ENCODE results near the gene ARHGAP8. TPM values are rescaled to one million over a fixed set of nuclear protein-coding genes. Genes with fewer than 3 reads are reported as not detected.
"Not testable (repeated sequence)": the region's sequence is repeated elsewhere in the genome, so short reads cannot be mapped to it uniquely, and the experiment has no call there.

ARHGAP8 gene
- total and polyA plus RNA-seq, 8 donors: 7.8 to 63.6 (median 11.3) TPM

- WGBS, 5 donors: 83 to 92% (median 89%) methylated on average over 21 to 23 of the region's 23 CpGs
Observed at GRCh38 chr22:44895296-44896055, 143.1 kb downstream of the ARHGAP8 start.

DNA sequence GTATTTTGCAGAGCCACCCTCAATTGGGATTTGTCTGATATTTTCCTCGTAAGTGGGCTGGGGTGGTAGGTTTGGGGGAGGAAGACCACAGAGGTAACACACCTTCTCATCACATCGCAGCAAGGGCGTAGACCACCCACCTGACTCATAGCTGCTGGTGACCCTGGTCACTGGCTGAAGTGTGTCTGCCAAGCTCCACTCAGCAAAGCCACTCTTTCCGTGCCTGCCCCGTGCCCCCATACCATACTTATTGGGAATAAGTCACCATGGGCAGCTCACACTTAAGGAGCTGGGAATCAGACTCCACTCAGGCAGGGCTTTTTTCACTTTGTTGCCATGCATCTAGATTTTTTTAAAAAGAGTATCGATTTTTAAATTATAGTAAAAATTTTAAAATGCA is 145.9 kb downstream of the ARHGAP8 start:
- H3K4me3 ChIP-seq: no peak overlapping the region
- peak in 1 of 2 donors; percentile 15 for DNase-seq
- peaks cover 18 to 32% (median 25%) of the 10 kb centered on the region in 4 donors for H3K9me3 ChIP-seq
- no peak overlapping the region for H3K27ac ChIP-seq
- intact Hi-C loops (cut with DNase I; ENCODE audit: low total_unique reads): no loop called here
- peaks cover 0 to 10% (median 0%) of the 10 kb centered on the region in 4 donors for H3K36me3 ChIP-seq
- TF ChIP-seq CTCF (IDR thresholded peaks at IDR 0.05): no peak
- TF ChIP-seq POLR2AphosphoS5 (IDR thresholded peaks at IDR 0.05): no peak
- no peak for TF ChIP-seq POLR2A (IDR thresholded peaks at IDR 0.05)
- no peak for TF ChIP-seq EP300 (IDR thresholded peaks at IDR 0.05)
- no peaks in the 10 kb centered on the region for H3K4me1 ChIP-seq
- WGBS, 5 donors: 88 to 97% (median 91%) methylated on average over 6 of the region's 6 CpGs
- no peaks in the 10 kb centered on the region for H3K27me3 ChIP-seq

More at GRCh38 chr22:44895296-44896055, 143.1 kb downstream of the ARHGAP8 start:
- Histone ChIP-seq H3K27me3 (no peaks in the 10 kb centered on the region), H3K4me1 (no peaks in the 10 kb centered on the region), H3K4me3 (no peak overlapping the region), H3K27ac (no peak overlapping the region), H3K36me3 (no peaks in the 10 kb centered on the region), H3K9me3 (peaks cover 0 to 8% (median 3%) of the 10 kb centered on the region in 4 donors)
- TF ChIP-seq EP300 (IDR thresholded peaks at IDR 0.05): no peak
- no peak for TF ChIP-seq POLR2AphosphoS5 (IDR thresholded peaks at IDR 0.05)
- DNase-seq: no peak
- intact Hi-C loops (cut with DNase I; ENCODE audit: low total_unique reads): no loop called here

DNA sequence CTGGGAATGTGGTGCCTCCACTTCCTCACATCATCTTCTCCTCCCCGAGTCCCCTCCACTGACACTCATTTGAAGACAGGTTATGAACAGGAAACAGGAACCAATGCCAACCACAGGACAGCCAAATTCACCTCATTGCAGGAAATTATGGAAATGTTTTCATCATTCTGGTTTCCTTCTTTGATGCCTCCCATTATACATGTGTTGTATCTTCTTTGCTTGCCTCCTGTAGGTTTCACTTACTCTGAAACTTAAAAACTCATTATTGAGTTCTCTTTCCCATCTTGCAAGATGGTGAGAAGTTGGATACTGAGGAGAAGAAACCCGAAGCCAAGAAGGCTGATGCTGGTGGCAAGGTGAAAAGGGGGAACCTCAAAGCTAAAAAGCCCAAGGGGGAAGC is 148.9 kb downstream of the ARHGAP8 start:
- H3K27ac ChIP-seq: no peak overlapping the region
- H3K4me1 ChIP-seq: no peaks in the 10 kb centered on the region
- peaks cover 0 to 10% (median 0%) of the 10 kb centered on the region in 4 donors for H3K36me3 ChIP-seq
- peaks cover 18 to 32% (median 27%) of the 10 kb centered on the region in 4 donors for H3K9me3 ChIP-seq
- DNase-seq: no peak
- no peaks in the 10 kb centered on the region for H3K27me3 ChIP-seq
- no peak for TF ChIP-seq CTCF (IDR thresholded peaks at IDR 0.05)
- TF ChIP-seq POLR2A (IDR thresholded peaks at IDR 0.05): no peak
- no peak for TF ChIP-seq POLR2AphosphoS5 (IDR thresholded peaks at IDR 0.05)
- intact Hi-C loops (cut with DNase I; ENCODE audit: low total_unique reads): no loop called here
- no peak overlapping the region for H3K4me3 ChIP-seq
- WGBS, 5 donors: 67 to 84% (median 78%) methylated on average over 2 of the region's 2 CpGs

- H3K27ac ChIP-seq; intact Hi-C loops (cut with DNase I; ENCODE audit: low total_unique reads); H3K4me1 ChIP-seq; H3K4me3 ChIP-seq; H3K27me3 ChIP-seq; DNase-seq: not testable (repeated sequence)
- WGBS, 5 donors: 56 to 60% methylated on average over 2 of the region's 2 CpGs; no CpG with 5 or more reads in 3 of the 5 donors
- H3K9me3 ChIP-seq: peaks cover 18 to 32% (median 27%) of the 10 kb centered on the region in 4 donors
- peaks cover 0 to 10% (median 0%) of the 10 kb centered on the region in 4 donors for H3K36me3 ChIP-seq
Observed at GRCh38 chr22:44903164-44903563, 150.8 kb downstream of the ARHGAP8 start.

GRCh38 chr22:44904492-44905152 is 152.2 kb downstream of the ARHGAP8 start:
- WGBS, 5 donors: 59 to 81% (median 69%) methylated on average over 3 to 4 of the region's 5 CpGs
- DNase-seq; intact Hi-C loops (cut with DNase I; ENCODE audit: low total_unique reads); H3K27me3 ChIP-seq; H3K4me1 ChIP-seq; H3K4me3 ChIP-seq; H3K27ac ChIP-seq: not testable (repeated sequence)
- H3K36me3 ChIP-seq: peaks cover 0 to 10% (median 0%) of the 10 kb centered on the region in 4 donors
- peaks cover 18 to 32% (median 27%) of the 10 kb centered on the region in 4 donors for H3K9me3 ChIP-seq
